Esophagus squamous epithelium (tissue), 4 donors: ENCODE measurements around the gene MTX2.
"Not testable (repeated sequence)": the region's sequence is repeated elsewhere in the genome, so short reads cannot be mapped to it uniquely, and the experiment has no call there.

Experiments used
- POLR2A ChIP-seq, 4 donors: fragments of 450-650 bp; IDR thresholded peaks; one replicate each; pipeline ENCODE4 v1.6.1; 2017; ENCODE audit warnings: antibody characterized with exemption in 4 of 4, mild to moderate bottlenecking in 4 of 4, moderate library complexity in 3 of 4
- TF ChIP-seq, protein P1 (sequence below), 6 experiments: fragments of 450-650 bp in 4 of 6; fragments of 200-600 bp in 2 of 6; sonication (generic) in 2 of 6; IDR thresholded peaks; one replicate each; pipeline ENCODE4 v1.5.1; 2016 to 2019; ENCODE audit warnings: antibody characterized with exemption in 6 of 6, mild to moderate bottlenecking in 4 of 6, moderate library complexity in 4 of 6

DNA sequence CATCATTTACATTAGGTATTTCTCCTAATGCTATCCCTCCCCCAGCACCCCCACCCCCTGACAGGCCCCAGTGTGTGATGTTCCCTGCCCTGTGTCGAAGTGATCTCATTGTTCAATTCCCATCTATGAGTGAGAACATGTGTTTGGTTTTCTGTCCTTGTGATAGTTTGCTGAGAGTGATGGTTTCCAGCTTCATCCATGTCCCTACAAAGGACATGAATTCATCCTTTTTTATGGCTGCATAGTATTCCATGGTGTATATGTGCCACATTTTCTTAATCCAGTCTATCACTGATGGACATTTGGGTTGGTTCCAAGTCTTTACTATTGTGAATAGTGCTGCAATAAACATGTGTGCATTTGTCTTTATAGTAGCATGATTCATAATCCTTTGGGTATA lies 36.8 kb downstream of the MTX2 start:
- TF ChIP-seq, protein P1, sequence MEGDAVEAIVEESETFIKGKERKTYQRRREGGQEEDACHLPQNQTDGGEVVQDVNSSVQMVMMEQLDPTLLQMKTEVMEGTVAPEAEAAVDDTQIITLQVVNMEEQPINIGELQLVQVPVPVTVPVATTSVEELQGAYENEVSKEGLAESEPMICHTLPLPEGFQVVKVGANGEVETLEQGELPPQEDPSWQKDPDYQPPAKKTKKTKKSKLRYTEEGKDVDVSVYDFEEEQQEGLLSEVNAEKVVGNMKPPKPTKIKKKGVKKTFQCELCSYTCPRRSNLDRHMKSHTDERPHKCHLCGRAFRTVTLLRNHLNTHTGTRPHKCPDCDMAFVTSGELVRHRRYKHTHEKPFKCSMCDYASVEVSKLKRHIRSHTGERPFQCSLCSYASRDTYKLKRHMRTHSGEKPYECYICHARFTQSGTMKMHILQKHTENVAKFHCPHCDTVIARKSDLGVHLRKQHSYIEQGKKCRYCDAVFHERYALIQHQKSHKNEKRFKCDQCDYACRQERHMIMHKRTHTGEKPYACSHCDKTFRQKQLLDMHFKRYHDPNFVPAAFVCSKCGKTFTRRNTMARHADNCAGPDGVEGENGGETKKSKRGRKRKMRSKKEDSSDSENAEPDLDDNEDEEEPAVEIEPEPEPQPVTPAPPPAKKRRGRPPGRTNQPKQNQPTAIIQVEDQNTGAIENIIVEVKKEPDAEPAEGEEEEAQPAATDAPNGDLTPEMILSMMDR (IDR thresholded peaks at IDR 0.05), result not testable (repeated sequence)
- TF ChIP-seq POLR2A (IDR thresholded peaks at IDR 0.05), result not testable (repeated sequence)
